ENCODE data around the gene PHKG1. TPM values are rescaled to one million over a fixed set of nuclear protein-coding genes. Genes with fewer than 3 reads are reported as not detected.
"Not testable (repeated sequence)": the region's sequence is repeated elsewhere in the genome, so short reads cannot be mapped to it uniquely, and the experiment has no call there.

Gene PHKG1
- total RNA-seq, 2 experiments from 2014 or later: 9.7 to 11.5 TPM

DNA sequence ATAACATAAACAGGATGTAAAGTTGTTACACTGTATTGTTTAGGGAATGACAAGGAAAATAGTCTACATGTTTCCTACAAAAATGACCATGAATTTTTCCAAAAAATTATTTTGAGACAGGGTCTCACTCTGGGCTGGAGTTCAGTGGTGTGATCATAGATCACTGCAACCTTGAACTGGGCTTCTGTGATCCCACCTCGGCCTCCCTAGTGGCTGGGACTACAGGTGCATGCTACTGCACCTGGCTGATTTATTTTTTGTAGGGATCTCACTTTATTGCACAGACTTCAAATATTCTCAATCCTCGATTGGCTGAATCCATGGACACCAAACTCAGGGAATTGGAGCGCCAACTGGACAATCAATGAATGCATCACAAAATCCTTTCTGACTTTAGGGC is 6.9 kb upstream of the PHKG1 start:
- no peak overlapping the region for H3K27ac Mint-ChIP-seq
- intact Hi-C loops (cut with DNase I, micrococcal nuclease): loop anchor here (5.0 to 10.0 kb wide), 3 partner anchors 32 to 335 kb away; no protein-coding TSS in a partner anchor
- no peak for TF ChIP-seq CTCF (IDR thresholded peaks at IDR 0.05)
- peaks cover 52% of the 10 kb centered on the region for H3K36me3 Mint-ChIP-seq (ENCODE audit: low read depth)
- no peaks in the 10 kb centered on the region for H3K27me3 Mint-ChIP-seq
- no peak overlapping the region for H3K4me3 Mint-ChIP-seq
- ChIA-PET CTCF (no interaction called here), POLR2A (no interaction called here)
- peaks cover 54% of the 10 kb centered on the region for H3K36me3 ChIP-seq (ENCODE audit: insufficient read depth, low read length)
- no peaks in the 10 kb centered on the region for H3K9me3 Mint-ChIP-seq
- no peak overlapping the region for H3K27ac ChIP-seq (ENCODE audit: low read depth in 1 of 2, low read length in 2 of 2)
- no peaks in the 10 kb centered on the region for H3K27me3 ChIP-seq (ENCODE audit: control insufficient read depth in 1 of 2, insufficient read depth in 2 of 2, low read length in 2 of 2)
- peaks cover 3% of the 10 kb centered on the region for H3K4me1 ChIP-seq (ENCODE audit: insufficient read depth, low read length)
- peaks cover 5% of the 10 kb centered on the region for H3K4me1 Mint-ChIP-seq (ENCODE audit: low read depth)
- DNase-seq (no peak), ATAC-seq (ENCODE audit: poor library complexity) (no peak)
- H3K4me3 ChIP-seq (ENCODE audit: low read length): no peak overlapping the region
- no peaks in the 10 kb centered on the region for H3K9me3 ChIP-seq (ENCODE audit: control insufficient read depth in 1 of 2, insufficient read depth in 1 of 2, low read length in 2 of 2)

DNA sequence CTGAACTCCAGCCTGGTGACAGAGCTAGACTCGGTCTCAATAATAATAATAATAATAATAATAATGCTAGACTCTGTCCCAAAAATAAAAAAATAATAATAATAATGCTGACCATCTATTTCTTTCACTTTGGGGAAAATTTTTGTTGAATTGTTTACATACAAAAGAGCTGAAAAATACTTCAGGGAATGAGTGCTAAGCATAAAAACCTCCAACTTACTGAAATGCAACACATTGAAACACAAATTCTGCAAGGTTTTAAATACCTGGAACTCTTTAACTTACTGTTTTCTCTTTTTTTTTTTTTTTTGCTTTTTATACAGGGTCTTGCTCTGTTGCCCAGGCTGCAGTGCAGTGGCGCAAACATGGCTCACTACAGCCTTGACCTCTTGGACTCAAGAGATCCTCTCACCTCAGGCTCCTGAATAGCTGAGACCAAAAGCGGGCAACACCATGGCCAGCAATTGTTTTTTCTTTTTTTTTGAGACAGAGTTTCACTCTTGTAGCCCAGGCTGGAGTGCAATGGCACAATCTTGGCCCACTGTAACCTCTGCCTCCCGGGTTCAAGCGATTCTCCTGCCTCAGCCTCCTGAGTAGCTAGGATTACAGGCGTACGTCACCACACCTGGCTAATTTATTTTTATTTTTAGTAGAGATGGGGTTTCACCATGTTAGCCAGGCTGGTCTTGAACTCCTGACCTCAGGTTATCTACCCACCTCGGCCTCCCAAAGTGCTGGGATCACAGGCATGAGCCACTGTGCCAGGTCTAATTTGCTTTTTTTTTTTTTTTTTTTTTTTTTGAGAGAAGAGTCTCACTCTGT is 5.6 kb upstream of the PHKG1 start:
- intact Hi-C loops (cut with DNase I, micrococcal nuclease); H3K9me3 Mint-ChIP-seq; H3K27ac Mint-ChIP-seq; H3K4me1 Mint-ChIP-seq (ENCODE audit: low read depth); ATAC-seq (ENCODE audit: poor library complexity); DNase-seq; H3K9me3 ChIP-seq (ENCODE audit: control insufficient read depth in 1 of 2, insufficient read depth in 1 of 2, low read length in 2 of 2); H3K4me1 ChIP-seq (ENCODE audit: insufficient read depth, low read length); H3K4me3 Mint-ChIP-seq; H3K4me3 ChIP-seq (ENCODE audit: low read length); H3K27me3 Mint-ChIP-seq; H3K27me3 ChIP-seq (ENCODE audit: control insufficient read depth in 1 of 2, insufficient read depth in 2 of 2, low read length in 2 of 2); H3K27ac ChIP-seq (ENCODE audit: low read depth in 1 of 2, low read length in 2 of 2): not testable (repeated sequence)
- H3K36me3 Mint-ChIP-seq (ENCODE audit: low read depth): peaks cover 43% of the 10 kb centered on the region
- ChIA-PET POLR2A (interaction anchor here (1.0 kb wide), 1 partner anchor 33 kb away, joined by 3 read pairs; no protein-coding TSS in a partner anchor), CTCF (interaction anchor here (0.7 kb wide), 2 partner anchors 52 to 153 kb away, joined by 3 to 4 read pairs; no protein-coding TSS in a partner anchor)
- peaks cover 47% of the 10 kb centered on the region for H3K36me3 ChIP-seq (ENCODE audit: insufficient read depth, low read length)

DNA sequence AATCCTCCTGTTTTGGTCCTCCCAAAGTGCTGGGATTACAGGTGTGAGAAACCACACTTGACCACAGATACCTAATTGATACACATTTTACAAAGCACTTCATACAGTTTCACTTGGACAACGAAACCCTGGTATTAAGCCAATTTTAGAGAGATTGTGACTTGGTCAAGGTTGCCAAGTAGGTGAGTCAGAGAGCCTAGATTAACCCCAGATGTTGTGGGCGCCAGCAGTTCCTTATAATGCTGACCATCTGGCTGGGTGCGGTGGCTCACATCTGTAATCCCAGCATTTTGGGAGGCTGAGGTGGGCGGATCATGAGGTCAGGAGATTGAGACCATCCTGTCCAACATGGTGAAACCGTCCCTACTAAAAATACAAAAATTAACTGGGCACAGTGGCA is 4.9 kb upstream of the PHKG1 start:
- ChIA-PET POLR2A (interaction anchor here (1.0 kb wide), 1 partner anchor 33 kb away, joined by 3 read pairs; no protein-coding TSS in a partner anchor), CTCF (interaction anchor here (0.7 kb wide), 1 partner anchor 152 kb away, joined by 3 read pairs; no protein-coding TSS in a partner anchor)
- Histone ChIP-seq H3K4me1 (ENCODE audit: insufficient read depth, low read length) (no peaks in the 10 kb centered on the region), H3K4me3 (ENCODE audit: low read length) (no peak overlapping the region), H3K27me3 (ENCODE audit: control insufficient read depth in 1 of 2, insufficient read depth in 2 of 2, low read length in 2 of 2) (no peaks in the 10 kb centered on the region), H3K9me3 (ENCODE audit: control insufficient read depth in 1 of 2, insufficient read depth in 1 of 2, low read length in 2 of 2) (no peaks in the 10 kb centered on the region), H3K27ac (ENCODE audit: low read depth in 1 of 2, low read length in 2 of 2) (no peak overlapping the region), H3K36me3 (ENCODE audit: insufficient read depth, low read length) (peaks cover 40% of the 10 kb centered on the region)
- H3K9me3 Mint-ChIP-seq: no peaks in the 10 kb centered on the region
- H3K27me3 Mint-ChIP-seq: no peaks in the 10 kb centered on the region
- no peak overlapping the region for H3K27ac Mint-ChIP-seq
- ATAC-seq (ENCODE audit: poor library complexity) (no peak), DNase-seq (no peak)
- no peaks in the 10 kb centered on the region for H3K4me1 Mint-ChIP-seq (ENCODE audit: low read depth)
- no peak for TF ChIP-seq CTCF (IDR thresholded peaks at IDR 0.05)
- H3K36me3 Mint-ChIP-seq (ENCODE audit: low read depth): peaks cover 38% of the 10 kb centered on the region
- intact Hi-C loops (cut with DNase I, micrococcal nuclease): no loop called here
- H3K4me3 Mint-ChIP-seq: no peak overlapping the region

GRCh38 chr7:56092388-56092787 is 364 bp downstream of the PHKG1 start:
- H3K27ac ChIP-seq (ENCODE audit: low read depth in 1 of 2, low read length in 2 of 2); H3K36me3 ChIP-seq (ENCODE audit: insufficient read depth, low read length); H3K27me3 ChIP-seq (ENCODE audit: control insufficient read depth in 1 of 2, insufficient read depth in 2 of 2, low read length in 2 of 2); DNase-seq; H3K4me3 ChIP-seq (ENCODE audit: low read length); H3K9me3 Mint-ChIP-seq; CTCF ChIA-PET; H3K9me3 ChIP-seq (ENCODE audit: control insufficient read depth in 1 of 2, insufficient read depth in 1 of 2, low read length in 2 of 2); ATAC-seq (ENCODE audit: poor library complexity); H3K4me1 Mint-ChIP-seq (ENCODE audit: low read depth); H3K4me1 ChIP-seq (ENCODE audit: insufficient read depth, low read length); H3K27ac Mint-ChIP-seq; H3K27me3 Mint-ChIP-seq; H3K4me3 Mint-ChIP-seq; intact Hi-C loops (cut with DNase I, micrococcal nuclease): not testable (repeated sequence)
- H3K36me3 Mint-ChIP-seq (ENCODE audit: low read depth): peaks cover 16% of the 10 kb centered on the region
- POLR2A ChIA-PET: interaction anchor here (1.4 kb wide), 1 partner anchor 14 kb away, joined by 6 read pairs; the partner anchor contains the start of gene CHCHD2
